Measurements from ENCODE around the gene RAD9A. TPM values are rescaled to one million over a fixed set of nuclear protein-coding genes. Genes with fewer than 3 reads are reported as not detected.
A peak's percentile ranks its signal among the peaks of the same experiment; 100 is the strongest.

The RAD9A gene
- total RNA-seq, 2 donors from 2014 or later = 35.6 to 53.7 TPM

DNA sequence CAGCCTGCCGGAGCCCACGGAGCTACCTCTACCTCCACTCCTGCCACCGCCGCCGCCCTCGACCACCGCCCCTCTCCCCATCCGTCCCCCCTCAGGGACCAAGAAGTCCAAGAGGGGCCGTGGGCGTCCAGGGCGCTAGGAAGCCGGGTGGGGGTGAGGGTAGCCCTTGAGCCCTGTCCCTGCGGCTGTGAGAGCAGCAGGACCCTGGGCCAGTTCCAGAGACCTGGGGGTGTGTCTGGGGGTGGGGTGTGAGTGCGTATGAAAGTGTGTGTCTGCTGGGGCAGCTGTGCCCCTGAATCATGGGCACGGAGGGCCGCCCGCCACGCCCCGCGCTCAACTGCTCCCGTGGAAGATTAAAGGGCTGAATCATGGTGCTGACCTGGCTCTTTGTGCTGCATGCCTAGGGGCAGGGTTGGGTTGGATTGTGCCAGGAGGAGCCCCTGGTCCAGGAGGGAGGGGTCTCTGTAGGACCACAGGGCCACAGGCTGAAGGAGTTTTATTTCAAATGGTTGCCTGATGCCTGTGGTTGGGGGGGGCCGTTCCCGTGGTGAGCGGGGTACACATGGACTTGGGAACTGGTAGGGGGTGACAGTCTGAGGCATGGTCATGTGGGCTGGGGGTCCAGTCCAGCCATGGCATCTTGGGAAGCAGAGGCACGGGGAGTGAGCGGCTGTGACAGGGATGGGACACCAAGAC, 43.4 kb downstream of the RAD9A start:
- ATAC-seq (no peak), DNase-seq (ENCODE audit: low spot score in 2 of 2) (no peak)
- H3K36me3 Mint-ChIP-seq = peaks cover 46 to 50% of the 10 kb centered on the region in 2 donors
- peak overlapping the region; percentile 84 to 90 for H3K27ac Mint-ChIP-seq
- no peaks in the 10 kb centered on the region for H3K9me3 Mint-ChIP-seq

DNA sequence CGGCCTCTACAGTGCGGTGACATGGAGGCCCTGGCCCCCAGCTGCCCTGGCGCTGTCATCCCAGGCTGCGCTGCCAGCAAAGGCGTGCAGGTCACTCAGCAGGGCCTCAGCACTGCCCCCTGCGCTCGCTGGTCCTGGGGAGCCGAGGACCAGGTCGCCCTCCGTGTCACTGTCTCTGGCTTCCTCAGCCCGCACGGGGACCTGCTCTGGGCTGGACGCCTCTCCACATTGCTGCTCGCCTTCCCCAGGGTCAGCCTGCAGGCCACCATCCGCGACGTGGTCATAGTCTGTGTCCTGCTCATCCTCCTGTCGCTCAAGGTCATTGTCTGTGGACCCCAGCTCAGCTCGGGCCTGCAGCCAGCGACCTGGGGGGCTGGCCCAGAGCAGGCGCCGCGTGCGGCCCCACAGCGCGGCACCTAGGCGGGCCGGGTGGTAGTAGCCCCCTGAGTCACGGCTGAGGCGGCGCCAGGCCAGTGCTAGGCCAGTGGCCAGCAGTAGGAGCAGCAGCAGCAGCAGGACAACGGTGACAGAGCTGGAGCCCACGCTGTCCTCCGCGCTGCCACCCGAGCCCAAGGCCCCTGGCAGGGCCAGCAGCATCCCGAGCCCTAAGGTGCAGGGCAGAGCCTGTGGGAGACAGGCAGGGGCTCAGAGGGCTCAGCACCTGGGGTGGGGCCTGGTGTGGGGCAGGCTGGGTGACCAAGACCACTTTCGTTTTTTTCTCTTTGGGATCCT, 44.1 kb downstream of the RAD9A start:
- Mint-ChIP-seq H3K27ac (peak overlapping the region; percentile 89 to 90), H3K36me3 (peaks cover 47 to 51% of the 10 kb centered on the region in 2 donors), H3K9me3 (no peaks in the 10 kb centered on the region)
- DNase-seq (ENCODE audit: low spot score in 2 of 2) (peak in 1 of 2 donors; percentile 63), ATAC-seq (peak in 1 of 2 donors; percentile 8)

DNA sequence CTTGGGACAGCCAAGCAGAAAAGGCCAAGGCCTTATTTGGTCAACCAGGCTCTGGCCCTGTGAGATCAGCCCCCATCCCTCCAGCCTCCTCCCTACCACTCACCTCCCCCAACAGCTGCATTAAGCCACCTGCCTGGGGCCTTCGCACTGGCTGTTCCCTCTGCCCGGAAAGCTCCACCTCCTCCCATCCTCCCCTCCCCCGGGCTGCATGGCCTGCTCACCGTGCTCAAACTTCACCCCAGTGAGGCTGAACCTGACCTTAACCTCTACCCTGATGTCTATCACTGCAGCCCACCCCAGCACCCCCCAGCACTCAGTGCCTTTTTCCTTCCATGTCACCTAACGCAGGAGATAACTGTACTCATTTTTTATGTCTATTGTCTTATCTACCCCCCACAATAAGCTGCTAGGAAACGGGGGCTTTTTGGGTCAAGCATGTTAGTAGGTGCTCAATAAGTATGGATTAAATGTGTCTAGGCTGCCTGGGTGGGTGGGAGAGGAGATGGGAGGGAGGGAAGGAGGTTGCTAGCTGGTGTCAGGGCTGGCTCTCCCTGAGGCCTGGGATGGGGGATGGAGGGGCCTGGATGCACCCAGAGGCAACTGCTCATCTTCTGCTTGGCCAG, 44.8 kb downstream of the RAD9A start:
- peak; percentile 43 to 49 for ATAC-seq
- Mint-ChIP-seq H3K36me3 (peaks cover 47 to 51% of the 10 kb centered on the region in 2 donors), H3K27ac (peak overlapping the region; percentile 89 to 90), H3K9me3 (no peaks in the 10 kb centered on the region)
- peak; percentile 75 to 76 for DNase-seq (ENCODE audit: low spot score in 2 of 2)

DNA sequence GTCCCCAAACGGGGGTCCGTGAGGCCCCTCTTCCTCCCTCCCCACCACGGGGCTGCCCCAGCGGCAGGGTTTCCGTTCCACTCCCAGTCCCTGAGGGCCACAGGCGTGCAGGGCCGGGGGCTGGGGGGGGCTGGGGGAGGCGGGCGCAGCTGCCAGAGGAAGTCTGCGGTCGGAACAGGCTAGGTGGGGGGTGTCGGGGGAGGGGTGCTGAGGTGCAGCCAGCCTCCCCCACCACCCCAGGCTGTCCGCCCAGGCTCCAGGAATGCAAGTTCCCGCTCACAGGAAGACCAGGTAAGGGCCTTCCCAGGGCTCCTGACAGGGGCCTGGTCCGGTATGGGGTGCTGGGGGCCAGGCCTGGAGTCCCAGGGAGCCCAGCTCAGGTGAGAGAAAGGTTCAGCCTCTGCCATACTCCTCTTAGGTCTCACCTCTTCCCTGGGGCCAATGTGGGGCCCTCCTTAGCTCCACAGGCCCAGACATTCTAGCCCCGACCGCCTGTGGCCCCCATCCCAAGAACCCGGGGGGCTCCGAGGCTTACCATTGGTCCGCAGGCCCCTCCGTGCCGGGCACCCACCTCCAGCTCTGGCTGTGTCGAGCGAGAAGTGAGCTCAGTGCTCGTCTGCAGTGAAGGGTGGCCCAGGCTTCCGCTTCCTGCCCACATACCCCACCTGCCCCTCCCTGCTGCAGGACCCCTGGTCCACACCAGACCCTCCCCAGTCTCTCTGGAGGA, 45.5 kb downstream of the RAD9A start, which contains the start of gene PTPRCAP:
TSS of gene PTPRCAP (minus strand) at position 601 of the 727 bp plus-strand sequence. CDS start at position 538, 63 bp downstream.
- peak; percentile 59 to 73 for DNase-seq (ENCODE audit: low spot score in 2 of 2)
- Mint-ChIP-seq H3K27ac (peak within 1 kb of the TSS; percentile 90 to 96), H3K9me3 (no peaks in the 10 kb centered on the region), H3K36me3 (peaks cover 45 to 47% of the 10 kb centered on the region in 2 donors)
- peak; percentile 19 to 22 for ATAC-seq

DNA sequence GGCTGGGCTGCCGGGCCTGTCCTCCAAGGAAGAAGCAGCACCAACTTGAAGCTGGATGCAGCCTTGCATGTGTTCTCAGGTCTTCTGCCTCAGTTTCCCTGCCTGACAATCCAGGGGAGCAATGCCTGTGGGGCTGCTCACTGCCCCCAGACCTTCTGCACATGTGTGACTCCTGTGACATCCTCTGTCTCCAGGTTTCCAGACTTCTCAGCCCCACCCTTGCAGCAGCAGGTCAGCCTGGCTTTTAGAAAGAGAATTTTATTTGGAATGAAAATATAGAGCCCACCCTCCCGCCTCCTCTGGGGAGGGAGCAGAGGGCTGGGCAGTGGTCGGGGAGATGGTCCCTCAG, 46.0 kb downstream of the RAD9A start:
- H3K36me3 Mint-ChIP-seq = peaks cover 44 to 47% of the 10 kb centered on the region in 2 donors
- DNase-seq (ENCODE audit: low spot score in 2 of 2) (no peak), ATAC-seq (no peak)
- no peaks in the 10 kb centered on the region for H3K9me3 Mint-ChIP-seq
- peak overlapping the region; percentile 90 to 96 for H3K27ac Mint-ChIP-seq

DNA sequence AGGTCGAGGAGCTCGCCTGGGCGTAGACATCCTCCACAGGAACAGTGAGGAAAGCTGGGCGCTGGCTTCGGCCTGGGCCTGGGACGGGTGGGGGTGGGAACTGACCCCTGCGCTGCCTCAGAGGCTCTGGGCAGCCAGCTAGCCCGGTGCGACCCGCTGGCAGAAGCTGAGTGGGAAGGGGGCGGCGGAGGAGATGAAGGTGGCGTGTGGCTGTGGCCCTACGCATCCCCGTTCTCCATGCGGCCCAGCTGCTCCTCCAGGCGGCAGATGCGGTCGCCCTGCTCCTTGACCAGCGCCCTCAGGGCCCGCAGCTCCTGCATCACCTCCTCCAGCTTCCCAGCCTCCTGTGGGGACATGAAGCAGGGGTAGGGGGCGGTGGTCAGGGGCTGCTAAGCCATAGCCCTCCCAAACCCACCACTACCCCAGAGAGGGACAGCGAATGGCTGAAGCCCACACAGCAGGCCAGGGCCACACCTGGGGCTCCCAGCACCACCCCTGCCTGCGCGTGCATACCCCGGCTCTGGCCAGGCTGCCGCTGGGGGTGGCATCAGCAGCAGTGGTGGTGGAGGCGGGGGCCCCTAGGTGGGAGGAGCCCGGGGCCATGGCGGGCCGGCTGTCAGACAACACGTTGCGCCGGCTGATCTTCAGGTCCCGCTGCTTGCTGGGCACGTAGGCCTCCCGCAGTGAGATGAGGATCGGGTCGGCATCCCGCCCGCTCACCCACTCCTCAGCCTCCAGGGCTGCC, 46.5 kb downstream of the RAD9A start:
- peak; percentile 61 to 86 for DNase-seq (ENCODE audit: low spot score in 2 of 2)

DNA sequence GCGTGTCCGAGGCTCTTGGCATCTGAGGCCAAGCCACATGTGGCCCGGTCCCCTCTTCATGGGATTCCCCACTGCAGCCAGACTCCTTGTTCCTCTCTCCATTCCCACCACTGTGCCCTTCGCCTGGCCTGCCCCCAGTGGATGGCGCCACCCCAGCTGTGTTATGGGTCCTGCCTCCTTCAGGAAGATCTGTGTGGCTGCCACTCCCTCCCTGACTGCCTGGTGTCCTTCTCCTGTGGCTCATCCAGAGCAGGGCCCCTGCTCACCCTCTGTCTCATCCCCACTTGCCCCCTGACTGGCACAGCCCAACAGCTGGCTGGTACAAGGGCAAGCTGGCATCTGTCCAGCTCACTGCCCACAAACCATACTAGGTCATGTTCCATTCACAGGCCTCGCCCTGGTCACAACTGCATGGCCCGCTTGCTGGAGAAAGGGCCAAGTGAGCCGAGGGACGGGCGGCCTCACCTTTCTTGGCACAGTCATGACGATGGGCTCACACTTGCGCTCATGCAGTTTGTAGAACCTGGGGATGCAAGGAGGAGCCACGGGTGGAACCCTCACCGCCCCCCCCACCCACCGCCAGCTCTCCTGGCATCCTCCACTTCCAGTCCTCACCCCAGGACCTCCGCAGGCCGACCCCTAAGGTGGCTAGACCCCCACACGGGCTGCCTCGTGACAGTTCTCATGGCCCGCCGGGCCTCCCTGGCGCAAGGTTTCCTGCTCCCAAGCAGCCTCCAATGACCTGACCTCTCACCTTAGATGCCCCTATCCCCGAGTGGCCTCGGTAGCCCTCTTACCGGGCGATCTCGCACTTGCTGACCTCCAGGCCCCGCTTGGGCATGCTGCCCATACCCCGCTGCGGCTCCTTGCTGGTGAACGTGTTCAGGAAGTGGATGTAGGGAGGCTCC, 47.8 kb downstream of the RAD9A start:
- H3K9me3 Mint-ChIP-seq = no peaks in the 10 kb centered on the region
- peak in 1 of 2 donors; percentile 54 for DNase-seq (ENCODE audit: low spot score in 2 of 2)
- H3K27ac Mint-ChIP-seq = peak overlapping the region; percentile 90 to 98
- peaks cover 44 to 47% of the 10 kb centered on the region in 2 donors for H3K36me3 Mint-ChIP-seq
- peak; percentile 15 to 30 for ATAC-seq

More for the DNA sequence above, 46.5 kb downstream of the RAD9A start:
- peak overlapping the region; percentile 90 to 96 for H3K27ac Mint-ChIP-seq
- peak; percentile 40 to 74 for ATAC-seq
- H3K9me3 Mint-ChIP-seq = no peaks in the 10 kb centered on the region
- peaks cover 44 to 47% of the 10 kb centered on the region in 2 donors for H3K36me3 Mint-ChIP-seq

DNA sequence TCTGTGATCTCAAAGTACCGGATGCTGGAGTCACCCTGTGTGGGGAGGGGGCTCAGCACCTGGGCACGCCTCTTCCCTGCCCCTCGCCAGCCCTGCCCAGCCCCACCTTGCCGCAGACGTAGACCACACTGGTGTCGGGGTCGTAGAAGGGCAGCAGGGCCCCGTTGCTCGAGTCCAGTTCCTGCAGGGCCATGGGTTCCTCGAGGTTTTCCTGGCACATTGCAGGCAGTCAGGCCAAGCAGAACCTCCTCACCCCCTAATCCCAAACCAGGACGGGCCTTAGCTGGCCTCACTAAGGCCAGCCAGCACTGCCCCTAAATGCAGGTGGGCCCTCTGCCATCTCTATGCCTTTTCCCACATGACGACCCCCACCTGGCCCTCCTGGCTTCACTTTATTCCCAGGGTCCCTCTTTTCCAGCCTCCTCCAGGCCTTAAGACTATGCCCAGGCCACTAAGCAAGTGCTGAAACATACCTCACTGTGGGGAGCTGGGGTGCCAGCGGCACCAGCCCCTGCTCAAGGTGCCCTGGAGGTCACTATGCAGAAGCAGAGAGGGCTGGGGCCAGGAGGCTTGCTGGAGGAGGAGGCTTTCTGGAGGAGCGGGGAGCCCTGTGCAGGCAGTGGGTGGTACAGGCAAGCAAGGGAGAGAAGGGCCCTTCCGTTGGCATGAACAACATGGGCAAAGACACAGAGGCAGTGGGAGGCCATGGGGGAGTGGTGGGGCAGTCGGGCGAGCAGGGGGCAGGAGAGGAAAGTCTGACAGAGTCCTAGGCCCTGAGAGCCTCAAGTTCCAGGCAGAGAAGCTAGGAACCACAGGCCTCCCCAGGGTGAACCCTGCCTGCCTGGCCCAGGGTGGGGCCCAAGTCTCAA, 48.7 kb downstream of the RAD9A start:
- H3K27ac Mint-ChIP-seq = peak overlapping the region; percentile 90 to 98
- no peak for DNase-seq (ENCODE audit: low spot score in 2 of 2)
- peaks cover 40 to 43% of the 10 kb centered on the region in 2 donors for H3K36me3 Mint-ChIP-seq
- ATAC-seq = peak in 1 of 2 donors; percentile 10
- no peaks in the 10 kb centered on the region for H3K9me3 Mint-ChIP-seq

DNA sequence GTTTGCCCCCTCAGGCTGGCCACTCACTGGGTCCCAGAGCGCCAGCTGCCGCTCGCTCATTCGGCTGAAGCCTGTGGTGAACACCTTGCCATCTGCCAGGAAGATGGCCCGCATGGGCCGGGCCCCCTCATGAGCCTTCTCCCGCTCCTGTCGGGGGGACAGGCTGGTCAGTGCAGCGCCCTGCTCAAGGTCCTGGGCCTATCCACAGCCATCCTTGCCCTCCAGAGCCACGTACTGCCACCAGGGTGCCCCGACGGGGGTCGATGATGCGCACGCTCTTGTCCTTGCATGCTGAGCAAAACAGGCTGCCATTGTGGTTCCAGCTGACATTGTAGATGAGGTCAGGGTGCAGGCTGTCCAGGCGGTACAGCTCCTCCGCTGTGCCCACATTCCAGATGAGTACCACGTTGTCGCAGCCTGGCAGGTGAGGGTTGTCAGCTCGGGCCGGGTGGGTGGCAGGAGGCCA, 49.3 kb downstream of the RAD9A start:
- H3K27ac Mint-ChIP-seq = peak overlapping the region; percentile 68 to 90
- no peak for DNase-seq (ENCODE audit: low spot score in 2 of 2)
- ATAC-seq = no peak
- H3K36me3 Mint-ChIP-seq = peaks cover 33 to 36% of the 10 kb centered on the region in 2 donors
- H3K9me3 Mint-ChIP-seq = no peaks in the 10 kb centered on the region

DNA sequence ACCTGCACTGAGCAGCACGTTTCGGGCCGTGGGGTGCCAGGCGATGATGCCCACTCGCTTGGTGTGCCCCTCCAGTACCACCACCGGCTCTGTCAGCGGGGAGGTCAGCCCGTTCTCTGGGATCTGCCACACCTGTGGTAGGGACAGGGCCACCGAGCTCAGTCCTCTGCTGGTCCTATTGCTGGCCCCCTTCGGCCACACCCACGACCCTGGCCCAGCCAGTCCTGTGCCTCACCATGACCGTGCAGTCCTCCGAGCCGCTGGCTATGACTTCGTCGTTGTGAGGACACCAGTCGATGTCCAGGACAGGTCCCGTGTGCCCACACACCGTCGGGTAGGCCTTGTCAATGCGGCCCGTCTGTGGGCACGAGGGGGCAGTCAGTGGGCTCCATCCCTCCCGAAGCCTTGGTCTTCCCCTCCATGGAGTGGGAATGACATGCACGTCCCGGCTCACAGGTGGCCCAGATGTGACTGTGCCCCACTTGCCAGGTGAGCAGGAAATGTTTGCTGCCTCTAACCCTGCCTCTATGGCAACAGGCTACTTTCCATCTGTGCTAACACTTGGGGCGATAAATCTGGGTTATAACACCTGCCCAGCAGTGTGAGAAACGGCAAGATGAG, 50.1 kb downstream of the RAD9A start:
- no peaks in the 10 kb centered on the region for H3K9me3 Mint-ChIP-seq
- H3K27ac Mint-ChIP-seq = peak overlapping the region; percentile 65 to 90
- ATAC-seq = no peak

DNA sequence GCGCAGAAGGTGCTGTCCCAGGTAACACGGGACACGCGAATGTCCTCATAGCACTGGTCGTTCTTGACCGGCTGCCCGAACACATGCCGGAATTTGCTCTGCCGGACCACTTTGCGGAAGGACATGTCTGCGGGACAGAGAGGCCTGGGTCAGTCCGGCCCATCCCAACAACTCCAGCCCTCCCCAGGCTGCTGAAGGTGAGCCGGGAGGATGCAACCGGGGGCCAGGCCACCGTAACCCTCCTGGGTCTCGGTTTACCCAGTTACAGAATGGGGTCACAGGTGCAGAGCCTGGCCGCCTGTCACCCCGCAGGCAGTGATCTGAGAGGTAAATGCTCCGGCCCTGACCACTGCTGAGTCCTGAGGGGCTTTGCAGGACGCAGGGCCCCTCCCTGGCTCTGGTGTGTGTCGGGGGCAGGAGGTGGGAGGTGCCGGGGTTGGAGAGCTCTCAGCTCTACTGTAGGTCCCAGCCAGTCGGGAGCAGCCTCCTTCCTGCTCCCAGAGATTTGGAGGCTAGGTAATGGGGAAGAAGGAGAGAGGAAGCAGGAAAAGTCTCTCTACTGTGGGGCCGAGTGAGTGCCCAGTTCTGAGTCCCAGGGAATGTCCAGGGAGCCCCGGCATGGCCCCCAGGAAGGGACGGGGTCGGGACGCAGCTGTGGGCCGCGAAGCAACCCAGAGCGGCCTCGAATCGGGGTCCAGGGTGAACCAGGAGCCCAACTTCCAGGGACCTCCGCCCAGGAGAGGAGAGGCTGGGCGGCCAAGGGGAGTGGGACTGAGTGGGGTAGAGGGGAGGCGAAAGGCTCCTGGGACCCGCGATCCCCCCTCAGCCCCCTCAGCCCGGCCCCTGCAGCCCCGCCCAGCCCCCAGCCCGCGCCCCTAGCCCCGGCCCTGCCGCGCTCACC, 51.0 kb downstream of the RAD9A start:
- ATAC-seq = no peak
- DNase-seq (ENCODE audit: low spot score in 2 of 2) = no peak
- H3K27ac Mint-ChIP-seq = peak overlapping the region; percentile 65 to 90
- H3K36me3 Mint-ChIP-seq = peaks cover 22 to 25% of the 10 kb centered on the region in 2 donors
- no peaks in the 10 kb centered on the region for H3K9me3 Mint-ChIP-seq

More for the DNA sequence above, 50.1 kb downstream of the RAD9A start:
- DNase-seq (ENCODE audit: low spot score in 2 of 2) = no peak
- H3K36me3 Mint-ChIP-seq = peaks cover 28 to 30% of the 10 kb centered on the region in 2 donors

DNA sequence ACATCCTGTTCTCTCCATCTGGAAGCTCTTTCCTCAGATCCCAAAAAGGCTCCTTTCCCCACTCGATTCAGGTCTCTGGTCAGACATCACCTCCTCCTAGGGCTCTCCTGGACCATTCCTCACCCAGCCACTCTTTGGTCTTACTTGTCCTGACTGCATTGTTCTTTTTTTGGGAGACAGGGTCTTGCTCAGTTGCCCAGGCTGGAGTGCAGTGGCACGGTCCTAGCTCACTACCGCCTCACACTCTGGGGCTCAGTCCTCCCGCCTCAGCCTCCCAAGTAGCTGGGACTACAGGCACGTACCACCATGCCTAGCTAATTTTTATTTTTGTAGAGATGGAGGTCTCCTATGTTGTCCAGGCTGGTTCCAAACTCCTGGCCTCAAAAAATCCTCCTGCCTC, 53.7 kb downstream of the RAD9A start:
- ATAC-seq (no peak), DNase-seq (ENCODE audit: low spot score in 2 of 2) (no peak)
- H3K9me3 Mint-ChIP-seq = no peaks in the 10 kb centered on the region
- peak overlapping the region in 1 of 2 donors; percentile 45 for H3K27ac Mint-ChIP-seq
- H3K36me3 Mint-ChIP-seq = no peaks in the 10 kb centered on the region
